Central memory CD4-positive, alpha-beta T cell (primary cell): Measurements from ENCODE around the gene SRM.
"Not testable (repeated sequence)": the region's sequence is repeated elsewhere in the genome, so short reads cannot be mapped to it uniquely, and the experiment has no call there.

Experiments used
- DNase-seq: peaks from one replicate; pipeline ENCODE4 v3.0.0; 2022
- total RNA-seq, 3 experiments: gene quantifications; one replicate each; lab custom pipeline; 2026; lab: John Stamatoyannopoulos, UW

Gene SRM
- 17.6 to 212 (median 36.8) reads per million in 3 experiments for total RNA-seq

DNA sequence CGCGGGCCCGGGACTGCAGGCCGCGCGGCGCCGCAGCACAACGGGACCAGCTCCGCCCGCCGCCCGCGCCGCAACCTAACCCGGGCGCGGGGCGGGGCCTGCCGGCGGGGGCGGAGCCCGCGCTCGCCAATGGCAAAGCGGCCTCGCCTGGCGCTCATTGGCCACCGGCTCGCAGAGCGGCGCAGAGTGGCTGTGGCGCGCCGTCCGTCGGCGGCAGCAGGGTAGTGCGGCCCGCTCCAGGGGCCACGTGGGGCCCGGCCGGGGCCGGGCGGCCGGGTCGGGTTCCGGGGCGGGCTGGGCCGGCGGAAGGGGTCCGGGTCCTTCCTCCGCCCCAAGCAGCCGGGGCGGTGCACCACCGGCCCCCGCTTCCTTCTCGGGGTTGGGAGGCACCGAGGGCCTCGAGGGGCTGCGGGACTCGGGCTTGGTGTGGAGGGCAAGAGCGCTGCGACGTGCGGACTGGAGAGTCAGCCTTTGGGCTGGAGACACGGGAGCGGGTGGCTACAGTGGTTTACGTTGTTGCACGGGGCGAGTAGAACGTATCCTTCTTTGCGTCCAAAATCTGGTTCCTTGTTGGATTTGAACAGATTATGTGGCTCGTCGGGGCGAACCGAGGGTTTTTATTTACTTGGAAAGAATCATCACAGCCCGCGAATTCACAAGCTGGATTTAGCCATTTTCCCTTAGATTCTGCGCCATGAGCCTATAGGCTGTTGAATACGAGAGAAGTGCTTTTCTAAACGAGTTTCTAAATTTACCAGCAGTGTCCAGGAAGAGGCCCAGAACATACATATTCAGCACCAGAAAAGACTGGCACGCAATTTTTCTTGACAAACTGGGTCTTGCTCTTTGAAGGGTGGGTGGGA lies at the start of gene SRM:
SRM (minus strand) TSS at position 51 of the 863 bp plus-strand sequence. CDS start 75 bp downstream, outside the sequence.
- DNase-seq, result peak; percentile 89

- DNase-seq, result no peak
These were observed 49.4 kb upstream of the SRM start for GRCh38 chr1:11109047-11109760.

GRCh38 chr1:11107599-11107998 lies 47.8 kb upstream of the SRM start:
- DNase-seq, result no peak

DNA sequence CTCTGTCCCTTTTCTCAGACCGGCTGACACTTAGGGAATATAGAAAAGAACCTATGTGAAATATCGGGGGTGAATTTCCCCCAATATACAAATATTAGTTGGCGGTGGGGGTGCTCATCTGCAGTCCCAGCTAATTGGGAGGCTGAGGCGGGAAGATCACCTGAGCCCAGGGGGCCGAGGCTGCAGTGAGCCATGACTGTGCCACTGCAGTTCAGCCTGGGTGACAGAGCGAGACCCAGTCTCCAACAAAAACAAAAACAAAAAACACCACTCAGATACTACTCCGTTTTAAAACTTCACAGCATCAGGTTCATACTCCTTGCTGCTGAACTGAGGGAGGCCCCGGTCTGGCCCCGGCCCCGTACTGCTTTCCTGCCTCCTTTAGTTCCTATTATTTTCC lies 45.8 kb upstream of the SRM start:
- DNase-seq, result no peak

- DNase-seq, result no peak
These were observed 41.5 kb upstream of the SRM start for GRCh38 chr1:11101347-11101746.

- DNase-seq, result not testable (repeated sequence)
These were observed 41.0 kb upstream of the SRM start for GRCh38 chr1:11100806-11101205.

GRCh38 chr1:11100149-11100493 lies 40.3 kb upstream of the SRM start:
- DNase-seq, result no peak

GRCh38 chr1:11099310-11100148 lies 39.7 kb upstream of the SRM start, which contains the start of gene EXOSC10:
TSS of gene EXOSC10 (minus strand) at chr1:11099869. CDS start at chr1:11099831, 38 bp downstream.
- peak; percentile 92 for DNase-seq

GRCh38 chr1:11098931-11099309 lies 39.1 kb upstream of the SRM start:
- no peak for DNase-seq

DNA sequence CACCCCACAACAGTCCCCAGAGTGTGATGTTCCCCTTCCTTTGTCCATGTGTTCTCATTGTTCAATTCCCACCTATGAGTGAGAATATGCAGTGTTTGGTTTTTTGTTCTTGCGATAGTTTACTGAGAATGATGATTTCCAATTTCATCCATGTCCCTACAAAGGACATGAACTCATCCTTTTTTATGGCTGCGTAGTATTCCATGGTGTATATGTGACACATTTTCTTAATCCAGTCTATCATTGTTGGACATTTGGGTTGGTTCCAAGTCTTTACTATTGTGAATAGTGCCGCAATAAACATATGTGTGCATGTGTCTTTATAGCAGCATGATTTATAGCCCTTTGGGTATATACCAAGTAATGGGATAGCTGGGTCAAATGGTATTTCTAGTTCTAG lies 24.0 kb upstream of the SRM start:
- not testable (repeated sequence) for DNase-seq

GRCh38 chr1:11080931-11081330 lies 21.1 kb upstream of the SRM start:
- no peak for DNase-seq

- no peak for DNase-seq
These were observed 18.8 kb upstream of the SRM start for GRCh38 chr1:11078631-11079030.

DNA sequence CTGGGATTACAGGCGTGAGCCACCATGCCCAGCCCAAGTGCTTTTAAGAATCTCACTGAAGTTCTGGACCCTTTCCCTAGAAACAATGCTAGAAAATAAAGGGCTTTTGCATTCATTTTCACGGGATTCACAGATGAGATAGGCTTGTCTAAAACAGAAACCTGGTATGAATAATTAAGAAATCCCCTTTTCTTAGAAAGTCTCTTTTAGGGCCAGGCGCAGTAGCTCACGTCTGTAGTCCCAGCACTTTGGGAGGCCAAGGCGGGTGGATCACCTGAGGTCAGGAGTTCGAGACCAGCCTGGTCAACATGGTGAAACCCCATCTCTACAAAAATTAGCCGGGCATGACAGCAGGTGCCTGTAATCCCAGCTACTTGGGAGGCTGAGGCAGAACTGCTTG lies 13.6 kb upstream of the SRM start:
- not testable (repeated sequence) for DNase-seq

GRCh38 chr1:11072216-11072917 lies 12.5 kb upstream of the SRM start:
- no peak for DNase-seq

DNA sequence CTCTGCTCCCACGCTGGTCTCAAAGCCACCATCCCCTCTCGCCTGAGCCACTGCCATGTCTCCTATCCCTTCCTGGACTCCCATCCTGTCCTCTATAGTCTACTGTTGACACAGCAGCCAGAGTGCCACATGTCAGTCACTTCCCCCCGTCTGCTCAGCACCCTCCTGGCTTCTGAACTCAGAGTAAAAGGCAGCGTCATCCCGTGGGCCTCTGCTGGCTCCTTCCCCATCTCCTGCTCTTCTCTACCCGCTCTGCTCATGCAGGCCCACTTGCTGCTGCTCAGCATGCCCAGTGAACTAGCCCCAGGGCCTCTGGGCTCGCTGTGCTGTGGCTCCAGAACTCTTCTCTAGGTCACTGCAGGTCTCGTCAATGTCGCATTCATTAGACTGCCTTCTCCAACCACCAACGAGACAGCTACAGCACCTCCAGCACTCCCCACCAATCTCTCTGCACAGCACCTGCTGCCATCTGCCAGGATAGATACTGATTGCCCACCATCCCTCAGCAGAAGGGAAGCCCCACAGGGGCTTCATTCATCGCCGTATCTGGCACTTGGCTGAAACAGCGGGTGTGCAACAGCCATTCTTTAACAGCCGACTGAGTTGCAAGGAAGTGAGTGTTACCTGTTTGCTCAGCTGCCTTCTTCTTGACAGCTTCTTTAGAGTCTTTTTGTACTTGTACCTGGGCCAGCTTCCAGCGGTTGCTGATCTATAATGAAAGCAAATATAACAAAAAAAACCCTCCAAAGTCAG lies 11.8 kb upstream of the SRM start:
- no peak for DNase-seq

DNA sequence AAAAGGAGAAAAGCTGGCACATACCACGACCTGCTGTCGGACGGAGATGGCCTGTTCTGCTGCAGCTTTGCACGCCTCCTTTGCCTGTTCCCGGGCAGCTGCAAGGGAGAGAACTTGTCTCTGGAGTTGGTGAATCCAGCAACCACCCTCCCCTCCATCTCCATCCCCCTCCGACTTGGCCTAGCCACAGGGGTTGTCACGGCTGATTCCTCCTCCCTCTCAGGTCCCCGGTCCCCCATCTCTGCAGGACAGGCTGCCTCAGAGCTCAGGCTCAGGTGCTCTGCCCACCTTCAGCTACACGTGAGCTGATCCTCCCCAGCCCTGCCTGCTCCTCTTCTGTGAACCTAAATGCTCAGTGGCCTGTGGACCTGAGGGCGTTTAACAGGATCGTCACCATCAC lies 11.1 kb upstream of the SRM start:
- no peak for DNase-seq

DNA sequence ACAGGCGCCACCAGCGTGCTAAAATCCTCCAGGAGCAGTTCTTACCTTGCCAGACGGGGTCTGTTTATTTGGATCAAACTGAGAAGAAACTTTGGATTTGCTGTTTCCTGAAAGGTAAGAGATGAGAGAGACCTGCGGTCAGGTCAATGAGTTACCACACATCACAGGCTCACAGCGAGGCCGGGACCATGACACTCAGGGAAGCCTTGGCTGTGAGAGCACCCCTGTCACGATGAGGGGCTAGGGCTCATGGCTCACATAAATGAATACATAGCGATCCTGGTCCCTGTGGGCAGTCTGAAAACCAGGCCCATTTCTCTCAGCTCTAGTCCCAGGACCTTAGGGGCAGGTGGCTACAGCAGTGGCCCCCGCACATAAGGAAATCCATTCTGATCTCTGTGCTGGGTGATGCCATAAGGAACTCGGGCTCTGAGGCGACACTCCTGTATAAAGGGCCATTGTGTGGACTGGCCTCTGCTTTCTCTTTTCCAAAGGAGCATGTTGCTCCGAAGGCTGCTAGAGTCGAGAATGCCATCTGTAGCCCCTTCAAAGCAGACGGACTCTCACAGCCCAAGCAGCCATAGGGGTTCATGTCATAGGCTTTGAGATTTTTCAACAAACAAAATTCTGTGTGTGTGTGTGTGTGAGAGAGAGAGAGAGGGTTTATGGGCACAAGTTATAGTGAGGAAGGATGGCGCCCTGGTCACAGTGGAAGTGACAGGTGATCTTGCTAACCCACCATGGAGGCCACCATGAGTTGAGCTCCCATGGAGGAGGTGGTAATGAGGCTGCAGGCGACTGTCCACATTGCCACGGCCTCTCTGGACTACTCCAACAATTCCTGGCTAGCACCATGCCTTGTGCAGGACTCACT lies 9.0 kb upstream of the SRM start:
- DNase-seq, result no peak

GRCh38 chr1:11067716-11068599 lies 8.1 kb upstream of the SRM start:
- no peak for DNase-seq

DNA sequence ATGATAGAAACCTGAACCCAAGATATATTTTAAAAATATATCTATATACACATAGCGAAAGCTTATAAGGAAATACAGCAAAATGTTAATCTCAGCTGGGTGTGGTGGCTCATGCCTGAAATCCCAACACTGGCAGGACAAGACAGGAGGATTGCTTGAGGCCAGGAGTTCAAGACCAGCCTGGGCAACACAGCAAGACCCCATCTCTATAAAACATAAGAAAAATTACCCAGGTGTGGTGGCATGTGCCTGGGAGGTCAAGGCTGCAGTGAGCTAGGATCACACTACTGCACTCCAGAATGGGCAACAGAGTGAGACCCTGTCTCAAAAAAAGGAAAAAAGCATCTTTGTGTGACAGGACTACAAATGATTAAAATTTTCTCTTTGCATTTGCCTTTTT lies 6.0 kb upstream of the SRM start:
- DNase-seq, result no peak

GRCh38 chr1:11064942-11065341 lies 5.1 kb upstream of the SRM start:
- DNase-seq, result no peak
